ENCODE measurements around the gene PSMB11.

Gene PSMB11

DNA sequence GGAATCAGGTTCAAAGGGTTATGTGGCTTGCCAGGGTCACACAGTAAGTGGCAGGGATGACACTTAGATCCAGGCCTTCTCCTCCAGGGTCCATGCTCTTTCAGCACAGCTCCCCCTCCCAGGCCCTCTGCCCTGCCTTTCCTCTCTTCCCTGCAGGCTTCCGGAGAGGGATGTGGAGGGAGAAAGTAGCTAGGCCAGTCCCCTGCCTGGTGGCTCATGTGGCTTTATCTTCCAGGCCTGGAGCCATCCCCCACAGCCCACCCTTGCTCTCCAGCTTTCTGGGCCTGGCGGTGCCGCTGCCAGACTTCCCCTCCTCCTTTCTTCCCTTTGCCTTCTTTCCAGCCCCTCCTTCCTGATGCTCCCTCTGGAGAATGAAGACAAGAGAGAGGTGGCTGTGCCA is 1.7 kb downstream of the PSMB11 start:
- no peak for DNase-seq (ENCODE audit: low read depth)

DNA sequence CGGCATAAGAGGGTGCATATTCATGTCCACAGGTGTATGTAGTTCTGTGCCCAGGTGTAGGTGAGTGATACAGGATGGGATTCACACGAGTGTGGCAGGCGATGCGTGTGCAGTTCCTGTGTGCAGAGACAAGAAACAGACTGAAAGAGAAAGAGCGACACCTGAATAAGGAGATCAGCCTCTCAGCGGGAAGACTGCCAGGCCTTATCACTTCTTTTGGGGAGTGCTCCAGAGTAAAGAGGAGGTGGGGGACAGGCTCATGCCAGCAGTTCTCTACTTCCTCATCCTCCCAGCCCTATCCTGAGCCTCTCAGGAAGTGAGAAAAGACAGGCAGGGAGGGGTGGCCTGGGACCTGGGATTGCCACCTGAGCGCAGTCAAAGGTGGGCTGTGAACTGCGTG is 2.8 kb downstream of the PSMB11 start:
- no peak for DNase-seq (ENCODE audit: low read depth)

DNA sequence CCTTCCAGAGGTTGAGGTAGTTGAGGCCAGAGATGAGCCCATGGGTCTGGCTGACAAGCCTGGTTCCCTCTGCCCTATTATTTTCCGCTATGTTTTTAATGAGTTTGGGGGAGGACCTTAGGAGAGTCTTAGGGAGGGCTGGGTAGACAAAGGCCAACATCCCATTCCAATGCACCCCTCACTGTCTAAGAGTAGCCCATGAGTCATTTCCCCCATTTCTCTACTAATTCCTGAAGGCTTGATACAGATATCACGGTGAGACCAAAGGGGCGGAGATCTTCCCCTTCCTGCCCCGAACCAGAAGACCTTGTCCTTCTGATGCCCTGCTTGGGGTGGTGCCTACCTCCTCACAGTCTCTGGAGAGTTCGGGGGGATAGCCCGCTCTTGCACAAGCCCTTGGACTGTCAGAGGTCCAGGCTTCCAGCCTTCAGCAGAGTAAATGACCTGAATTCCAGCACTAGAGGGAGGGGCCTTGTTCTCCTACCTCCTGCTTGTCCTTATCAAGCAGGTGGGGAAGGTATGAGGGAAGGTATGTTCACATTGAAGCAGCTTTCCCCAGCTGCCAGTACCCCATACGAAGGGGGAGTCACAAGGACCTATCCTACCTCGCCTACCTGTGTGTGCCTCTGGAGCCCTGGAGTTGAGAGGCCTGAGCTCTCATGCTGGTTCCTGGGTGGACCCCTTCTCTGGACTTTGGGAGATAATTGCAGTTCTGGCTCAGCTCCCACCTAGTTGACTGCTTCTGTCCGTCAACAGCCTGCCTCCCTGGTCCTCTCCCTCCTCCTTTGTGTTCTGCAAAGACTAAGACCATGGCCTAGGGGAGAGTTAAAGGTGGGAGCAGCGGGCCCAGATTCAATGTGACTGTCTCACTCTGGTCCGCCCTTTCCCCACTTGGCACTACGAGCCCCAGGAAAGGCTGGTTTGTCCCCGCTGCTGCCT is 3.7 kb downstream of the PSMB11 start:
- no peak for DNase-seq (ENCODE audit: low read depth)

DNA sequence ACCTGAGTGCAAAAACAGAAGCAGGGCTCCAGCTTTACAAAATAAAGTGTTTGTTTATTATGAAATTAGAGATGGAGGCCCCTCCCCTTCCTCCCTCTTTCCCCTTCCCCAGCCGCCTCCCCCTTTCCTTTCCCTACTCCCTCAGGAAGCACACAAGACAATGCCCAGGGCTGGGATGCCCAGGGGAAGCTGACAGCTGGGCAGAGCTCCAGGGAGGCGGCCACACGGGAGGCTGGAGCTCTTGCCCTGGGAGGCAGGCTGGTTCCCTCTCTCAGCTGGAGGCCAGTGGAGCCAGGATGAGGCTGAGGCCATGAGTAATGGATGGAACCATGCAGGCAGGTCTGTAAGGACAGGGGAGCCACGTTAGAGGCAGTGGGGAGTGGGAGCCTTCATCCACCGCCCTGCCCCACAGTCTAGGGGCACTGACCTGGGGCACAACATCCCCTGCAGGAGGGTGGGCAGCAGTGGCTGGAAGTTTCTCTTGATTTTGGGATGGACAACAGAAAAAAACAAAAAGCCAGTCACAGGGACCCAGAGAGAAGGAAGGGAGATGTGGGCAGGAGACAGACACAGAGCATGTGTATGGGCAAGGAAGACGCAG is 5.1 kb downstream of the PSMB11 start:
- no peak for DNase-seq (ENCODE audit: low read depth)

DNA sequence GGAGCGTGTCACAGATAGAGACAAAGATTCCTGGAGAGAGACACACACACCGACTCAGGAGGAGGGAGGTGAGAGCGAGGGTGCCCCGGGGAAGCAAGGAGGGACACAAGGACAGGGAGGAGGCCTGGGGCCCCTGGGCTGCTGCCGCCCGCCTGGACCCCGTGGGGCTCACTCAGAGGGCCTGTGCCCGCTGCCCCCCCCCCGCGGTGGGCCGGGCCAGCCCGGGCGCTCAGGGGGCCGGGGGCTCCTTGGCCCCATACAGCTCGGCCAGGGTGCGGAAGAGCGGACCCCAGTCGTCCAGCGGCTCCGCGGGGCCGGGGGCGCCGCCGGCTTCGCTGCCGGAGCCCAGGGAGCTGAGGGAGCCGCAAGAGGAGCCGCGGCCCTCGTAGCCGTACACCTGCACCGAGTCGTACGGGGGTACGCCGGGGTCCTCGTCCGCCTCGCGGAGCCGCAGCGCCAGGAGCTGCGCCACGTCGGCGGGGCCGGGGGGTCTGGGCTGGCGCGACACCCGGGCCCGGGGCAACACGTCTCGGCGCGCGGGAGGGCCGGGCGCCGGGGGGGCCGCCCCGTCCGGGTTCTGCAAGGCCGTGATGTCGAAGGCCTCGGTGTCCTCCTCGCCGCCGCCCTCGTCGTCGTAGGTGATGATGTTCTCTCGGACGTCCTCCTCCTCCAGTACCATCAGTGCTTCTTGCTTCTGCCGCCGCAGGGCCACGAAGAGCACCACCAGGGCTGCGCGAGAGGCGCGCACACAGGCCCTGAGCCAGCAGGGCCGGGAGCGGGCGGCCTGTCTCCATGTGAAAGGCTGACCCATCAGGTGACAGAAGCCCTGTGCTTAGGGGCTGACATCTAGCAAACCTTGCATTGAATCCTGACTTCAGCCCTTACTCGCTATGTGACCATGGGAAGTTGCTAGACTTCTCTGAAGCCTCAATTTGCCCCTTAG is 6.0 kb downstream of the PSMB11 start:
- no peak for DNase-seq (ENCODE audit: low read depth)

DNA sequence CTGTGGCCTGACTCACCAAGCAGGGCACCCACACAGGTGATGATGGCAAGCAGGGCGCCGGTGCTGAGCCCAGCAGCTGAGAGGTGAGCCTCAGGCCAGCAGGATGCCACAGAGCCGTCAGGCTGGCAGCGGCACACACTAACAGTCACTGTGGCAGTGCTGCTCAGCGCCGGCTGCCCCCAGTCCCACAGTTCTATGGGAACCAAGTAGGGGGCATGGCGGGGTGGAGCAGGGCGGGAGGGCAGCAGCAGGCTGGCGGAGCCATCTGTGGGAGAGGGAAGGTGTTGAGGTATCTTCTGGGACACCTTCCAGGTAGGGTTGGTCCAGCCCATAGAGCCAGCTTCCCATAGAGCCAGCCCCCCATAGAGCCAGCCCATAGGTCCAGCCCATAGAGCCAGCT is 7.0 kb downstream of the PSMB11 start:
- no peak for DNase-seq (ENCODE audit: low read depth)

DNA sequence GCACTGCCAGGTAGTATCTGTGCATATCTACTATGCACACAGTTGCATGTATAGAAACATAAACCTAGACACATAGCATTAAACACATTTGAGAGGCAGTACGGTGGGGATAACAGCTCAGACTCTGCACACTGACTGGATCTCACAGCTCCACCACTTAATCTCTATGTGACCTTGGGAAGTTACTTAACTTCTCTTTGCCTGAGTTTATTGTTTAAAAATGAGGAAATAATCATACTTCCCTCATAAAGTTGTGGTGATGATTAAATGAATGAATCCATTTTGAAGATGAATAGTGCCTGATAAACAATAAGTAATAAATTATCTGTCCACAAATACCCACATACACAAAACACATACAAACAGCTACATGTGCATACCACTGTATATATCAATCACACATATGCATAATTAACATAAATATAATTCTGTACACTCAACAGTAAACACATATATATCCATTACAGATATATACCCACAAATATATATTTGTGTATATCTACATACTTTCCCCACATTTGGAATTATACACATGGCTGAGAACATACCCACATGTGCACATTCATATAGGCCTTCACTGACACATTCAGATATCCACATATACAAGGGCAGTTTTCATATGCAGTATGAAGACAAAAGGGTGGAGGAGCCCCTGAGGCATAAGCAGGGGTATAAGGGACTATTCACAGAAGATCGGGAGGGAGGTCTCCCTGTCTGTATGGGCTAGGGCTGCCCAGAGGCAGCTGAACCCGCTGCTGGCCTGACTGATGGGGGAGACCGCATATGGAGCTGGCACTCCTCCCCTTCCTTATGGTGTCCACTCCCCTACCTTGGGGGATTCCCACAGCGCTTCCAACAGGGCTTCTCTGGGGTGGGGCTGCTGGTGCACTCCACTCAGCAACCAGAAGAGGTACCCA is 9.4 kb downstream of the PSMB11 start:
- no peak for DNase-seq (ENCODE audit: low read depth)

DNA sequence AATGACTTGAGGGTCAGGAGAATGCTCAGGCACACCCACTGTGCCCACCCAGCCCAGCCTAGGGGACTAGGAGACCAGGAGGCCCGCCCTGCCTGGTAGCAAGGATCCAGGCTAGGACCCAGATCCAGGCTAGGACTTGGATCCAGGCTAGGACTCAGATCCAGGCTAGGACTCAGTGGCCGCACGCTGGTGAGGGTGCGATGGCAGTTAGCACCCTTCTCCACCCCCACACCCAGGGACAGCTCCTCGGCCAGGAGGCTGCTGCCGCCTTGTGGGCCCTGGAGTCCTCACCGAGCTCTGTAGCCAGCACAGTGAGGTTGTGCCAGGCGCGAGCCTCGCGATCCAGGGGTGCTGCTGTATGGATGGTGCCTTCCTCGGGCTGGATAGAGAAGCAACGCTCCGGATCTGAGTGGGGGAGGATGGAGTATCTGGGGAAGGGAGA is 10.2 kb downstream of the PSMB11 start:
- DNase-seq (ENCODE audit: low read depth): no peak

DNA sequence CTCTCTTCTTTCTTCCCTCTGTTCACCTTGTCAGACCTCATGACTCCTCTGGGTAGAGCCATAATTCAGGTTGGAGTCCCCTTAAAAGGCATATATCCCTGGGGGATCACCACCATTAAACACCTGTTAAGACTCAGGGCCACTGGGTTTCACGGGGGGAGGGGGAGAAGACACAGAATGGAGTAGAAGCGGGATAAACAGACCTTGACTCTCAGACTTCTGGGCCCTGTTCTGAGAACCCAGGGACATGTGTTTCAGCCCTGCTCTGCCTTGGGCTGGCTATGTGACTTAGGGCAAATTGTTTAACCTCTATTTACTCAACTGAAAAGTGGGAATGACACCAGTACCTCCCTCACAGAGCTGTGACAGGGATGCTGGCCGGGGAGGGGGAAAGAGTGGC is 10.7 kb downstream of the PSMB11 start:
- no peak for DNase-seq (ENCODE audit: low read depth)

DNA sequence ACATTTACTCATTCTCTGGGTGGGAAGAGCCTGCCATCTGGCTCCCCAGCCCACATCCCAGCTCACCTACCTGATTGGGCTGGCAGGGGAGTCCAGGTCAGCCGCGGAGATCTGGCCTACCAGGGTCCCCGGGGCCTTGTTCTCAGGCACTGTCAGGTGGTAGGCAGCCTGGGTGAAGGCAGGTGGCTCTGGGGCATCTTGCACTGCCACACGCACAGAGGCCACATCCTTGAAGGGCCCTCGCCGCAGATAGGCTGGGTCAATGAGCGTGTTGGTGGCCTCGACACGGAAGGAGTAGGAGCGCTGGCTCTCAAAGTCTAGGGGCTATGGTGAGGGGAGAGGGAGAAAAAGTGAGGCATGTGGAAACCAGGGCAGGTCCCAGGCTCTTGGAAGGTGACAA is 11.4 kb downstream of the PSMB11 start:
- DNase-seq (ENCODE audit: low read depth): no peak

DNA sequence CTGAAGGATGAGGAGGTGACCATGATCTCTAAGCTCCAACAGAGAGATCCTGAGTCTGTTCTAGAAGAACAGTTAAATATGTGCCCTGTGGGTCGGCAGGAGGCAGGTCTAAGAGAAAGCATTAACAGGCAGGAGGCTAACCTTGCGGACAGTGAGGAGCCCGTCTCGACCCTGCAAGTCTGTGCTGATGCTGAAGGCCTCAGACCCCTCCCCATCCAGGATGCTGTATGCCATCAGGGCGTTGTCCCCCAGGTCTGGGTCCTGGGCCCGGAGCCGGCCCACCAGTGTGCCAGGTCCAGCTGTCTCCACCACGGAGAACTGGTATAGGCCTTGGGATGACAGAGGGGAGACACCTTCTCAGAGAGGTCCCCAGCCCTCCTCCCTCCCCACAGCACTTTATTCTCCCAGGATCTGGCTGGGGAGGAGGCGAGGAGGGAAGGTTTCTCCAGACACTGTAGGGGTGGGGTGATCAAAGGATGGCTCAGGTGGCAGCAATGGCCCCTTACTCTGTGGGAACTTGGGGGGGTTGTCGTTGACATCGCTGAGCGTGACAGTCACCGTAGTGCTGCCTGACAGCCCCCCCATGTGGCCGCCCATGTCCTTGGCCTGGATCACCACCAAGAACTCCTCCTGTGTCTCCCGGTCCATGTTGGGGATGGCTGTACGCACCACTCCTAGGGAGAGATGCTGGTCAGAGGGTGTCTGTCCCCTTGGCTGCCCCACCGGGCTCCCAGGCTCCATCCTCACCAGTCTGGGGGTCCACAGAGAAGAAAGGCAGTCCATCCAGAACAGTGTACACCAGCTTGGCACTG is 12.2 kb downstream of the PSMB11 start:
- no peak for DNase-seq (ENCODE audit: low read depth)

DNA sequence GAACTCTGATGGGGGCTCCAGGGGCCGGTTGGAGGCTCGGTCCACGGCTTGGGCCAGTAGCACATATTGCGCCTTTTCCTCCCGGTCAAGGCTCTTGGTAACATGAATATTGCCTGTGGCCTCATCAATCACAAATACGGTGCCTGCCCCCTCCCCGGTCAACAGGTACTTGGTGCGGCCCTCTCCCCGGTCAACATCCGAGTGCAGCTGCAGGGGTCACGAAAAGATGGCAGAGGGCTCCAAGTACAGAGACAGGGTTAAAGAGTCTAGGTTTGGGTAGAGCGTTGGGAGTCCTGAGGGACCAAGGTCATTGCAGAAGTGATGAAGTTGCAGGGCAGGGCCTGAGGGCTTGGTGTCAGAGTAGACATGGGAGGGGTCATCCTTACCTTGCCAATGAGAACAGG is 13.1 kb downstream of the PSMB11 start:
- no peak for DNase-seq (ENCODE audit: low read depth)

DNA sequence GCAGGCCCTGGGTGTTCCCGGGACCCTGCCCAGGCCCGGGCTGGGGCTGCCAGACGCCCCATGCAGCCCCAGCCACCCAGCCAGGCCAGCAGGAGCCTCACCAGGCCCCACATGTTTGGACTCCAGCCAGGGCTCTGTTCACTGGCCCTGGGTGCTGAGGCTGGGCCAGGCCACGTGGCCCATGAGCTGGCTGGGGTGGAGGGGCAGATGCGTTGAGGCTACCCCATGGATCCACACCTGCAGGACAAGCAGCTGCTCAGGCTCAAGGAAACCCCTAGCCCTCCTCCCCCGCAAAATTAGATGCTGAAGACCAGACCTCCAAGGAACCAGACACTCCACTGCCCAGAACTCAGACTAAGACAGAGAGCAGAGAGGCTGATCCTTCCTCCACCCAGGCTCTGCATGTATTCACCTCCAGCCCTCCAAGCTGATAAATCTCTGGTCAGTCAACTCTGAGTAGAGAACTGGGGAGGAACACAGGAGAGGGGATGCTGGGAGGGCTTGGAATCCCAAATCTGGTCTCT is 13.7 kb downstream of the PSMB11 start:
- DNase-seq (ENCODE audit: low read depth): no peak

DNA sequence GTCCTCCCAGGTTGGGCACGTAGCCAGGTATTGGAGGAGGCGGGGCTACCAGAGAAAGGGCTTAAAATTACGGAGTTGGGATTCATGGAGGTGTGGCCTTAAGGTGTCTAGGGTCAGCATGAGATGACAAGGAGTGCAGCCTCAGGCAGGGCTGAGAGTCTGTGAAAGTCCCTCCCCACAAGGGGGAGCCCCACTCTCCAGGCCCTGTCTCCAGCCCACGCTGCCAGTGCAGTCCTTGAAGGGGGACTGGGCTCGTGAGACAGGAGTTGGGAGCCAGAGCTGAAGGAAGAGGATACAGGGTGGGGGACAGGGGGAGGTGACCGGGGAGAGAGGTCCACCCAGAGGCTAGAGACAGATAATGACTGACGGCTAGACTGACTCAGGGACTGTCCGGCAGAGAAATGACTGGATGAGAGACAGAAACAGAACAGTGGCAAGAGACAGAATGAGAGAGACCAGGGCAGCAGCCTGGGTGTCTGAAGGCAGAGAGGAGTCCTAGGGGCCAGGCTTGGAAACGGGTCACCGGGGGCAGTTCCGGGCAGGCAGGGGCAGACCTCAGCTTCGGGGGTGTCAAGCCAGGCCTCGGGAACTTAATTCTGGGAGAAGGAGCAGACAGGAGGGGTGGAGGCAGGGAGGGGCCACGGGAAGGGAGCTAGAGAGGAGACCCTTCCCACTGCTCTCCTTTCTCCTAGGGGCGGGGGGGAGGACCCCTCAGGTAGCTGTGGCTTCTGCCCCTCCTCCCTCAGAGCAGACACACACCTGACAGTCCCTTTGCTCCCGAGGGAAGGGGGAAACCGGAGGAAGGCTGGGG is 14.3 kb downstream of the PSMB11 start:
- DNase-seq (ENCODE audit: low read depth): no peak

DNA sequence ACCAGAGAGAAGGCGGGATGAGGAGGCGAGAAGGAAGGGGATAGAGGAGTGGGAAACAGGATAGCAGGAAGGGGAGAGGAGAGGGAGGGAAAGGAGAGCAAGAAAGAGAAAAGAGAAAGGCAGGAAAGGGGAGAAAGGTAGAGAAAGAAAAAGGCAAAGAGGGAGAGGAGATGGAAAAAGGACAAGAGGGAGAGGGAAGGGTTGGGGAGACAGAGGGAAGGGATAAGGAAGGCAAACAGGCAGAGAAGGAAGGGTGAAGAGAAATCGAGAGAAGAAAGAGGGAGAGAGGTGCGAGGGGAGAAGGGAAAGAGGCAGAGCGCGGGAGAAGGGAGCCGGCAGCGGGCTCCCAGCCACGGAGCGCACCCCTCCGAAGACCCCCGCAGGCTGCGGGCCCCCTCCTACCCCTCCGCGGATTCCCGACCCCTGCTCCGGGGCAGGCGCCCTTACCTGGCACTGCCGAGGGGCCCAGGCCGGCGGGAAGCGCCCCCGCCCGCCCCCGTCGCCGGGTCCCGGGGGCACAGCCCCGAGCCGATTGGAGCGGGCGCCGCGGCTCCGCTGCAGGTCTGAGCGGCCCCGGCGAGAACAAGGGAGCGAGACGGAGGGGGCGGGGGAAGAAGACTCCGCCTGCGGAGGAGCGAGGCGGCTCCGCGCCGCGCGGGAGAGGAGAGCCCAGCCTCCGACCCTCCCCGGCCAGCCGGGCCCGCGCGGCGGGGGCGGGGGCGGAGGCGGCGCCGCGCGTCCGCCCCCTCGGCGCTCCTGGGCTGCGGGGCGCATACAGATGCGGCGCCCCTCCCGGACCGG is 15.1 kb downstream of the PSMB11 start, which contains the start of gene CDH24:
Gene CDH24, minus strand, starts transcription at position 565 of the 801 bp plus-strand sequence. CDS start 1,787 bp downstream, outside the sequence.
- no peak for DNase-seq (ENCODE audit: low read depth)

DNA sequence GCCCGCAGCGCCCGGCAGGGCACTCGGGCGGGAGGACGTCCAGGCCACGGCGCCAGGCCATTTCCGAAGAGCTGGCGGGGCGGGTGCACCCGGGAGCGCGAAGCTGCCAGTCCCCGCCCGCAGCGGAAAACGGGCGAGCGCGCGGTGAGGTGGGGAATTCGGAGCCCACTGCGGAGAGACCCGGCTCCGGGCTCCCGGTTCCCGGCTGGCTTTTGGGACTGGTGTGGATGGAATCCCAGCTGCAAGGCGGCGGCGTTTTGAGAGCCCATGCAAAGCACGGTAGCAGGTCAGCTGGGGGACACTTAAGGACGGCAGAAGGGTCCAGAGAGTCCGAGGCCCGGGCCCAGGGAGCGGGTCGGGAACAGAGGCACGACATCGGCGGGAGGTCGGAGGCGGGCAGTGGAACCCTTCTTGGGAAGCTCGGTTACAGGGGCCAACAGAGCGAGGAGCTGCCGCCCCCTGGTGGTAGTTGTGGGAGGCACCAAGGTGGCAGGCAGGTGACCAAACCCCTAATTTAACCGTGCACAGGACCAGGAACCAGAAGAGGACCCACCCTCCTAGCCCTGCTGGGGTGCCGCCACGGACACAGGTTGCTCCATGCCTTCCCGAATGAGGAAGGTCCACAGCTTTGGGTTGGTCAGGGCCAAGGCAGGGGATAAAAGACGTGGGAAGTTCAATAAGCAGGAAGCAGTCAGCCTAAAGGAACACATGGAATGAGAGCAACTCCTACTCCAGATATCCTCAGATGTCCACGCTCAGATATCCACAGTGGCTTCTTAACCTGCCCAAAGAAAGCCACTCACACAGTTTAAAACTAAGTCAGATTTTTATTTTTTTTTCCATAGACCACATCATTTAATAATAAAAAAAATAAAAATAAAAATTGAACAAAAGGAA is 16.0 kb downstream of the PSMB11 start:
- DNase-seq (ENCODE audit: low read depth): peak; percentile 75
